ENCODE measurements around the gene VTCN1.

VTCN1 gene

DNA sequence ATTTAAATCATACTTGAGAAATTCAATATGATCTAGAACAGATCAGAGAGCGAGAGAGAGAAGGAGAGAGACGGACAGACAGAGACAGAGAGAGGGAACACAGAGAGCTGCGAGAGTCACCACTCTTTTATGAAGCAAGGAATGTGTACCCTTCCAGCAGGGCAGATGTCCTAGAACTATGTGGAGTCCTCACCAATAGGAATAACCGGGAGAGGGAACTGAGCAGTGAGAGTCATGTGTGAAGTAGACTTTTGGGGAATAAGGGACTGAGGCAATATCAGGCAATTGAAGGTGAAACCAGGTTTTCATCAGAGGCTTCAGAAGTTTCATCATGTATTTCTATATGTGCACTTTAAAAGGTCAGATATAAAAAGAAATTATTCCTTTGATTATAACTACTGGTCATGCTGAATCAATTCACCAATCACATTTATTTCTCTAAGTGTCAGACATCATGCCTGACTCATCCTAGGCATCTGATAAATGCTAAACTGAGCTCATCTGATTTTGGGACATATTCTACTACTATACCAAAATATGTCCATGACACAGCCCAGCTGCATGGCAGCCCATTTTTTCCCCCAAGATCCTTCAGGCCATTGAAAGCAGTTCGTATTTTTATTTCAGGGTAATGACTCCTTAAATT lies 22.4 kb downstream of the VTCN1 start:
- Mint-ChIP-seq H3K9me3 (no peaks in the 10 kb centered on the region), H3K4me3 (no peak overlapping the region), H3K4me1 (ENCODE audit: low read depth) (no peaks in the 10 kb centered on the region), H3K27me3 (ENCODE audit: low read depth) (peaks cover 17% of the 10 kb centered on the region), H3K27ac (no peak overlapping the region), H3K36me3 (ENCODE audit: low read depth) (no peaks in the 10 kb centered on the region)
- DNase-seq (ENCODE audit: low spot score) = no peak

DNA sequence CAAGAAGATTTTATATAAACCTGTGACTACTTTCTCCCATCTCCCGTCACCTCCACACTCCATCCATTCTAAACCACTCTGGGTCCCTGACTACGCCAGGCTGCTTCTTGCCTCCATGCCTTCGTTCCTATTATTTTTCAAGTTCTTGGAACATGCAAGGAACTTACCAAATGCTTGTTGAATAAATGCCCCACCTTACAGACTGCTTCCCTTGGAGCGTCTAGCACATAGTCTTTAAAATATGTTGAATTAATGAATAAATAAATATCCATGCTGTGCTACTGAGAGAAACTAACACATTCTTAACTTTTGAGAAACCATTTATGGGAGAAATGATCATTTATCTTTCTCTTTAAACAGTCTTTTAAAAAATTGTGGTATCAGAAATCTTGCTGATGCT lies 27.6 kb downstream of the VTCN1 start:
- Mint-ChIP-seq H3K27ac (no peak overlapping the region), H3K4me1 (ENCODE audit: low read depth) (no peaks in the 10 kb centered on the region), H3K4me3 (no peak overlapping the region), H3K36me3 (ENCODE audit: low read depth) (no peaks in the 10 kb centered on the region), H3K9me3 (no peaks in the 10 kb centered on the region), H3K27me3 (ENCODE audit: low read depth) (peaks cover 6% of the 10 kb centered on the region)
- no peak for DNase-seq (ENCODE audit: low spot score)

DNA sequence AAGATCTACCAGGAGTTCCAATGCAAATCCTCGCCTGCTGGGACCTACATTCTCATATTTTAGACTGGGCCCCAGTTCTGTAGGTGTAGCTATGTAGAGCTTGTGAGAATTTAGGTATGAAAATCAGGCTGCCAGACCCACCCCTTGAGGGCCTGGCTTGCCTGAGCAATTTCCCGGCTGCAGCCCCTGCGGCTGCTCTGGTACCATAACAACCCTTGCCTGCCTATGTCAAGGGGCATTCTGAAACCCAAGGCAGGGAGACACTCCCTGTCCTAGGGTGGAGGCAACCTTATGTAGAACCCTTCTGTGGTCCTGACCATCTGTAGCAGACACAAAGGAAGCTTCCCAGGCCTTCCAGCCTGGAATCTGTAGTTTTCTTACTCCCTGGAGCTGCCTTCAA lies 28.4 kb downstream of the VTCN1 start:
- H3K4me1 Mint-ChIP-seq (ENCODE audit: low read depth) = no peaks in the 10 kb centered on the region
- H3K36me3 Mint-ChIP-seq (ENCODE audit: low read depth) = no peaks in the 10 kb centered on the region
- DNase-seq (ENCODE audit: low spot score) = no peak
- H3K27ac Mint-ChIP-seq = no peak overlapping the region
- no peak overlapping the region for H3K4me3 Mint-ChIP-seq
- H3K27me3 Mint-ChIP-seq (ENCODE audit: low read depth) = peaks cover 2% of the 10 kb centered on the region
- no peaks in the 10 kb centered on the region for H3K9me3 Mint-ChIP-seq

DNA sequence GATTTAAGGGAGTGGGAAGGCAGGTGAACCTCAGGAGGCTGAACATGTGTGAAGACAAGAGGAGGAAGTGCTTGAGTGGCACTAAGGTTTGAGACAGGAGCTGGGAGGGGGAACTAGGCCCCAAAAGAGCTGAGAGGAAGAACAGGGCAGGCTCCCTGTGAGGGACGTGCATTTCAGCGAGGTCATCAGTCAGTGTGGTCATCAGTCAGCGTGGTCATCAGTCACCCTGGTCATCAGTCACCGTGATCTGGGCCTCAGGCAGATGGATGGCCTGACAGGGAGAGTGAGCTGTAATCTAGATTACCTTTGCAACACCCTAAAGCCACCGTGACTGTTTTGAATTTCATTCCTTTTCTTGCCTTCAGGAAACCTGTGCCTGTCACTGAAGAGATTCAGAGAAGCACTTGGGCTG lies 29.1 kb downstream of the VTCN1 start:
- H3K27ac Mint-ChIP-seq = no peak overlapping the region
- no peak overlapping the region for H3K4me3 Mint-ChIP-seq

DNA sequence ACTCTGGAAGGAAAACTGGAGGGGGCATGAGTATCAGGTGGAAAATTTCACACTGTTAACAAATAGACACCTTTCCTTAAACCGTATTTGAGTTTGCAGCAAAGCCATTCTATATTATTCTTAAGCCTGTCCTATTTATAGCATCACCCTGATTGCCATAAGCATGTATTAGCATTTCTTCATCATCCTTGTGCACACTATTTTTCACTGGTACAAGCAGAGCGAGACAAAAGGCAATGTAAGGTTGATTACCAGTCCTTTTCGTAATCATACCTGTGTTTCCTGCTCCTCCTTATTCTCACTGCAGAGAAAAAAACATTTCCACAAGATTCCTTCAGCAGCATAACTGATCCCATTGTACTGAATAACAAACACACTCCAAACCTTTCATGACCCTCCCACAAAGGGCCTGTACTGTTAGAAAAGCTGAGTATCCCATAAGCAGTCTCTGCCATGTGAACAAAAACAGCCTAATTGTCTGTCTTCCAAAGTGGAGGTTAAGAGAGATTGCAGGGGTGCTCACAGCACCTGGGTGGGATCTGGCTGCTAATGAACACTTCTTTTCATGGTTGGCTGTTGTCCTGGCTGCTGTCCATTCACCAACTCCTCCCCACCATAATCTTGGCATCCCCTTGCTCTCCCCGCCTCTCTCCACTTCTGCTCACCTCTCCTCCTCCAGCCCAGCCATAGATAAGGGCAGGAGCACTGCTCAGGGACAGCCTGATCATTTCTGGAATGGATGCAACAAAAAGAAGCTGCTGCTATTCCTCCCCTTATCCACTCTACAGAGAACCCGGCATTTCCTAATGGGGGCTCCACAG lies 30.4 kb downstream of the VTCN1 start:
- no peak overlapping the region for H3K27ac Mint-ChIP-seq
- no peaks in the 10 kb centered on the region for H3K36me3 Mint-ChIP-seq (ENCODE audit: low read depth)
- no peaks in the 10 kb centered on the region for H3K9me3 Mint-ChIP-seq
- no peaks in the 10 kb centered on the region for H3K4me1 Mint-ChIP-seq (ENCODE audit: low read depth)
- DNase-seq (ENCODE audit: low spot score) = no peak
- peaks cover 2% of the 10 kb centered on the region for H3K27me3 Mint-ChIP-seq (ENCODE audit: low read depth)
- H3K4me3 Mint-ChIP-seq = no peak overlapping the region

More for the DNA sequence above, 29.1 kb downstream of the VTCN1 start:
- no peaks in the 10 kb centered on the region for H3K36me3 Mint-ChIP-seq (ENCODE audit: low read depth)
- peaks cover 2% of the 10 kb centered on the region for H3K27me3 Mint-ChIP-seq (ENCODE audit: low read depth)
- no peaks in the 10 kb centered on the region for H3K4me1 Mint-ChIP-seq (ENCODE audit: low read depth)
- H3K9me3 Mint-ChIP-seq = no peaks in the 10 kb centered on the region
- no peak for DNase-seq (ENCODE audit: low spot score)

DNA sequence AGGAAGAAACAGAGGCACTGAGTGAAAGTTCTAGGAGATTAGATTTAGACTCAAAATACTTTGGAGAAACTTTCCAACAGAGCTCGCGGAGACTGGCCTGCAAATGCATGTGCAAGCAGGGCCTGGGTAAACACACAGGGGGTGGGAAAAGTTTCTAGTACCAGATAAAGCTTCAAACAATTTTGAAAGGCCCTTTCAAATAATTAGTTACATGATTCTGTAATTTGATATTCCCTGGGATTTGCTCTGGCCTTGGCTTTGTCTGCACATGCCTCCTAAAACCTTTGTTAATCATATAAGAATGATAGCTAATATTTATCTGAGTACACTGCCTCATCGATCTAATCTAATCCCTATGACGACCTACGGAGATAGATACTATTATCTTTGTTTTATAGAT lies 31.3 kb downstream of the VTCN1 start:
- H3K36me3 Mint-ChIP-seq (ENCODE audit: low read depth) = no peaks in the 10 kb centered on the region
- H3K27me3 Mint-ChIP-seq (ENCODE audit: low read depth) = no peaks in the 10 kb centered on the region
- no peak overlapping the region for H3K4me3 Mint-ChIP-seq
- H3K9me3 Mint-ChIP-seq = no peaks in the 10 kb centered on the region
- DNase-seq (ENCODE audit: low spot score) = no peak
- no peaks in the 10 kb centered on the region for H3K4me1 Mint-ChIP-seq (ENCODE audit: low read depth)
- no peak overlapping the region for H3K27ac Mint-ChIP-seq

DNA sequence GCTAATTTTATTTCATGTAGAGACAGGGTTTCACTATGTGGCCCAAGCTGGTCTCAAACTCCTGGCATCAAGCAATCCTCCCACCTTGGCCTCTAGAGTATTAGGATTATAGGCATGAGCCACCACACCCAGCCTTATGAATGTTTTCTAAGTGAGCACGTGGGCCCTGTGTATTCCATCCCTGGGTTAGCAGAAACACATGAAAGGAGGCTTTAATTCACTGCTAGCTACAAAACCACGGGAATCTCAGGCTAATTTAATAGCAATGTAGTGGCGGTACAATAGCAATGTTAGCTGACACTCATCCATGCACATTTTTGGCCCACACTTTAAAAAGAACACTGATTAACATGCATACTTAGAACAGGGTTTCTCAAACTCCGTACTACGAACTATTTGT lies 32.0 kb downstream of the VTCN1 start:
- H3K4me1 Mint-ChIP-seq (ENCODE audit: low read depth) = no peaks in the 10 kb centered on the region
- H3K4me3 Mint-ChIP-seq = no peak overlapping the region
- no peak overlapping the region for H3K27ac Mint-ChIP-seq
- H3K9me3 Mint-ChIP-seq = no peaks in the 10 kb centered on the region
- DNase-seq (ENCODE audit: low spot score) = no peak
- H3K36me3 Mint-ChIP-seq (ENCODE audit: low read depth) = no peaks in the 10 kb centered on the region
- H3K27me3 Mint-ChIP-seq (ENCODE audit: low read depth) = no peaks in the 10 kb centered on the region

DNA sequence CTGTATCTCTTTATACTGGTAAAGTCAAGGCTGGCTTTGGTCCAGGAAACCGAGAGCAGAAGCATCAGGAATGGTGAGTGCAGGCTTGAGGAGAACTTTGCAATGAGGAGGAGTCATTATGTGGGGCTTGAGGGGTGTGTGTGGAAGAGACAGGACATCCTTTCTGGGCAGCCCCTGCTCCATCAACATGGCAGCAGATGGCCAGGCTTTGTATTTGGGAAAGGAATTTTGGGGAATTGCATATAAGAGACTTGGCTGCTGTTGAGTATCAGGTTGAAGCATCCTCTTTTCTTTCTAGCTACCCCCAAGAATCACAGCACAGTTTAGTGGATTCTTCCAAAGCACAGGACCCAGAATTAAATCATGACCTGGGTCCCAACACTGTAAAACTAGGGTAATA lies 33.4 kb downstream of the VTCN1 start:
- no peak overlapping the region for H3K4me3 Mint-ChIP-seq
- H3K27me3 Mint-ChIP-seq (ENCODE audit: low read depth) = no peaks in the 10 kb centered on the region
- no peaks in the 10 kb centered on the region for H3K9me3 Mint-ChIP-seq
- no peaks in the 10 kb centered on the region for H3K36me3 Mint-ChIP-seq (ENCODE audit: low read depth)
- no peaks in the 10 kb centered on the region for H3K4me1 Mint-ChIP-seq (ENCODE audit: low read depth)
- no peak for DNase-seq (ENCODE audit: low spot score)
- no peak overlapping the region for H3K27ac Mint-ChIP-seq

DNA sequence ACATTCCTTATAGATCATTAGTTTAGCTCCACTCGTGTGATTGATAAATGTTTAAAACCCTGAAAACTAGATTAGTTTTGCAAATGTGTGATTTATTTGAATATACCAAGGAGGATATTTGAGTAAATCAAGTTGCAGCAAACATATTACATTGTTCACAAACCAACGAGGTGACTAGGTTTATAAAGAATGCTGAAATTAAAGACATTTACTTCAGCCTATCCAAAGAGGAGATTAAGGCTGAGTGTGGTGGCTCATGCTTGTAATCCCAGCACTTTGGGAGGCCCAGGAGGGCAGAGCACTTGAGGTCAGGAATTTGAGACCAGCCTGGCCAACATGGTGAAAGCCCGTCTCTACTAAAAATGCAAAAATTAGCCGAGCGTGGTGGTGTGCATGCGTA lies 34.1 kb downstream of the VTCN1 start:
- Mint-ChIP-seq H3K27ac (no peak overlapping the region), H3K36me3 (ENCODE audit: low read depth) (no peaks in the 10 kb centered on the region), H3K4me1 (ENCODE audit: low read depth) (no peaks in the 10 kb centered on the region), H3K27me3 (ENCODE audit: low read depth) (no peaks in the 10 kb centered on the region), H3K9me3 (no peaks in the 10 kb centered on the region), H3K4me3 (no peak overlapping the region)
- DNase-seq (ENCODE audit: low spot score) = no peak

DNA sequence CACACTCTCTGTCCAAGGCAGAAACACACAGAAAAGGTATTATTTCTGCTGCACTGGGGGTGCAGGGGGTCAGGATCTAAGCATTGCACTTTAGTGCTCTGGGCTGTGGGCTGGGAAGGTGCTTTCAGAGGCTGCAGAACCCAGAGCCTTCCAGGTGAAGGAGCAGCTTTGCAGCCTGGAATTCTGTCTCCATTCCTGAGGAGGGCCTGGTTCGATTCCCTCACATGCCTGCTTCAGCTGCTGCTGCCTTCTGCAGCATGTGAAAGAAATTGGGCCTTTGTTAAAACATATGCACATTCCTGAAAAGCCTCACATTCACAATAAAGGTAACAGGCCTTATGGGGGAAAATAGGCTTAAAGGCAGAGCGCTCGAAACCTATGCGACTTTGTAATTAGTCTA lies 35.9 kb downstream of the VTCN1 start:
- H3K27me3 Mint-ChIP-seq (ENCODE audit: low read depth) = no peaks in the 10 kb centered on the region
- no peak for DNase-seq (ENCODE audit: low spot score)
- no peaks in the 10 kb centered on the region for H3K9me3 Mint-ChIP-seq
- H3K36me3 Mint-ChIP-seq (ENCODE audit: low read depth) = no peaks in the 10 kb centered on the region
- no peaks in the 10 kb centered on the region for H3K4me1 Mint-ChIP-seq (ENCODE audit: low read depth)
- H3K4me3 Mint-ChIP-seq = no peak overlapping the region
- no peak overlapping the region for H3K27ac Mint-ChIP-seq

DNA sequence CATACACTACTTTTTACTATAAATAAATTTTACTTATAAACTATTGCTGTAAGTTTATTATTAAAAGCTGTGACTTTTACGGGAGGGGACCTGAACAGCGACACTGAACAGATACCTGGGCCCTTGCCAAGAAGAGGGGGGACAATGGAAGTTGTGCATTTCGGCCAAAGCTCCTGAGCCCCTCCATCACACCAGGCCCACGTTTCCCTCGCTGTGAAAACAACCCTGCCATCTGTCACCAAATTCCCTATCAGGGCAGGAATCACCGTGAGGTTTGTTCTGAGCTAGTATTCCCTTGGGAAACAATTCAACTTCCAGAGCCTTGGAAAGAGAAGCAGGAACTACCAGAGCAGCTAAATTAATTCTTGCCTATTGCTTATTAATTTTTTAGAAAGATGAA lies 37.0 kb downstream of the VTCN1 start:
- Mint-ChIP-seq H3K27ac (no peak overlapping the region), H3K4me3 (no peak overlapping the region), H3K4me1 (ENCODE audit: low read depth) (no peaks in the 10 kb centered on the region), H3K27me3 (ENCODE audit: low read depth) (no peaks in the 10 kb centered on the region), H3K9me3 (no peaks in the 10 kb centered on the region), H3K36me3 (ENCODE audit: low read depth) (no peaks in the 10 kb centered on the region)
- no peak for DNase-seq (ENCODE audit: low spot score)

DNA sequence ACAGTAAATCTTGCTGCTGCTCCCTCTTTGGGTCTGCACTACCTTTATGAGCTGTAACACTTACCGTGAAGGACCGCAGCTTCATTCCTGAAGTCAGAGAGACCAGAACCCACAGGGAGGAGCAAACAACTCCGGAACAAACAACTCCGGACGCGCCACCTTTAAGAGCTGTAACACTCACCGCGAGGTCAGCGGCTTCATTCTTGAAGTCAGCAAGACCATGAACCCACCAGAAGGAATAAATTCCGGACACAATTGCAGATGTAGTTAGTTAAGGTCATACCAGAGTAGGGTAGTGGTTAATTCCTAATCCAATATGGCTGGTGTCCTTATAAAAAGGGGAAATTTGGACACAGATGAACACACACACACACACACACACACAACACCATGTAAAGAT lies 37.7 kb downstream of the VTCN1 start:
- Mint-ChIP-seq H3K9me3 (no peaks in the 10 kb centered on the region), H3K4me3 (no peak overlapping the region), H3K36me3 (ENCODE audit: low read depth) (no peaks in the 10 kb centered on the region), H3K27me3 (ENCODE audit: low read depth) (no peaks in the 10 kb centered on the region), H3K4me1 (ENCODE audit: low read depth) (no peaks in the 10 kb centered on the region), H3K27ac (no peak overlapping the region)
- DNase-seq (ENCODE audit: low spot score) = no peak

DNA sequence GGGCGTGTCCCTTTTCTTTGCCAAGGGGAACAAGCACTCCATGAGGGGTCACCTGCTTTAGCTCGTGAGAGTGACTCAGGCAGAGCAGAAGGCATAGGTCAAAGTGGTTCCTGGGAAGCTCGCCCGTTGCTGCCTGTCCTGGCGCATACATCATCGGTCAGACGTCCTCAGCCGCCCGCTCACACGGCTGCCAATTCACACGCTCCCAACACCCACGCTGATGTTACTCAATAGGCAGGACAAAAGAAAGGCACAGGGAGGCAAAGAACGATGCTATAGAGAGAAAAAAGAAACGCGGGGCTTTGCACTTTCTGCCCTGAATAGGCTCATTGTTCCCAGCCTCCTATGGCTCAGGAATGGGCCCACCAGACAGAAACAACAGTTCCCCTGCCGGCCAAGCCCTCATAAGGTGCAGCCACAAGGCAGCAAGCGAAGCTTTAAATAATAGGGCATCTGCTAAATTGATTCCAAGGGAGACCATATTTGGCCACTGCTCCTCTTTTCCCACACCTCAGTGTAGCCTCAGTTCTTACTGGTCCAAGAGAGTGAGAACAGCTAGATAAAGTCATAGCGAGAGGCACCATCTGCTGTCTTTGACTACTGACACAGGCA lies 38.7 kb downstream of the VTCN1 start:
- no peak for DNase-seq (ENCODE audit: low spot score)
- Mint-ChIP-seq H3K27me3 (ENCODE audit: low read depth) (peaks cover 8% of the 10 kb centered on the region), H3K9me3 (no peaks in the 10 kb centered on the region), H3K27ac (no peak overlapping the region), H3K4me3 (no peak overlapping the region), H3K36me3 (ENCODE audit: low read depth) (no peaks in the 10 kb centered on the region), H3K4me1 (ENCODE audit: low read depth) (no peaks in the 10 kb centered on the region)

DNA sequence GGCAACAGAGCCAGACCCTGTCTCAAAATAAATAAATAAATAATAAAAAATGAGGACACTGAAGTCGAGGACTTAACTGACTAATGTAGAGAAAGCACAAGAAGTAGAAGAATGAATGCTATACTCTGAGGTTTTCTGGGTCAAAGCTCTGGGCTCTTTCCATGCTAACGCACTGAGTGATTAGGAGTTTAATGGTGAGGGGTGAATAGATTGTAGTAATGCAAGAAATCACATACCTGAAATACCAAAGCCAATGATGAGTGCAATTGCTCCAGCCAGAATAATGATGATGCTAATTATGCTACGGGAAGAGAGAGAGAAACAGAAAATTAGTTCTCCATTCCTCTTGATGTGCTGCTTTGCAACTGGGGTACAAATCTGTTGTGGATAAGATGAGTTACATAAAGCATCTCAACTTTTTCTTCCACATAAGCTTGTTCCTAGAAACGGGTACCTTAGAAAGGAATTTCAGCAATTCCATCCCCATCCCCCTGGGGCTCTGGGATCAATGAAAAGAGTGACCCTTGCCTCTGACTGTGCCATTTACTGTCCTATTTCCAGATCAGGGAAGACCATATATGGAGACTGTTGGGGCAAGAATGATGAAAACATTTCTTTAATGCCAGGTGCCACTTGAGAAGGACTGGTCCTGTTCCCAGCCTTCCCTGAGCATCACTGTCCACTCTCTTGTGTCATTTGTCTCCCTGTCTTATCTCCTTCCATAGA lies 40.7 kb downstream of the VTCN1 start:
- Mint-ChIP-seq H3K4me1 (ENCODE audit: low read depth) (no peaks in the 10 kb centered on the region), H3K36me3 (ENCODE audit: low read depth) (no peaks in the 10 kb centered on the region), H3K9me3 (no peaks in the 10 kb centered on the region), H3K27me3 (ENCODE audit: low read depth) (peaks cover 8% of the 10 kb centered on the region), H3K27ac (no peak overlapping the region), H3K4me3 (no peak overlapping the region)
- no peak for DNase-seq (ENCODE audit: low spot score)

Data from T-helper 2 cell treated with Interferon-gamma antibody and Interleukin-4, amounts not matched to agents 5 μg/mL and 100 μg/mL, for 36 hours (primary cell).